HUES48 (cell line): ENCODE results near the gene SPARC.

Experiments
- H3K27ac ChIP-seq: one replicate; pipeline ENCODE4 v1.7.0; 2013; ENCODE audit warnings: low read depth, low read length, inconsistent platforms
- H3K27me3 ChIP-seq: 2 replicates; pipeline ENCODE4 v1.6.1; 2013; ENCODE audit warnings: mild to moderate bottlenecking, low read length; ENCODE audit not compliant: control insufficient read depth, insufficient read depth
- H3K36me3 ChIP-seq: 2 replicates; pipeline ENCODE4 v1.6.1; 2013; ENCODE audit warnings: low read length; ENCODE audit not compliant: control insufficient read depth, insufficient read depth
- H3K4me1 ChIP-seq: 2 replicates; pipeline ENCODE4 v1.6.1; 2013; ENCODE audit warnings: mild to moderate bottlenecking, low read length; ENCODE audit not compliant: control insufficient read depth, insufficient read depth
- H3K4me3 ChIP-seq: 2 replicates; pipeline ENCODE4 v1.5.1; 2013; ENCODE audit warnings: mild to moderate bottlenecking, low read depth, low read length
- H3K9ac ChIP-seq: 2 replicates; pipeline ENCODE4 v1.6.1; 2013; ENCODE audit warnings: mild to moderate bottlenecking, low read depth, low read length, moderate library complexity
- H3K9me3 ChIP-seq: 2 replicates; pipeline ENCODE4 v1.6.1; 2013; ENCODE audit warnings: low read length; ENCODE audit not compliant: control insufficient read depth, insufficient read depth

Gene SPARC

GRCh38 chr5:151618907-151619306 lies 67.8 kb downstream of the SPARC start:
- Histone ChIP-seq H3K36me3 (no peaks in the 10 kb centered on the region), H3K27ac (peak overlapping the region; percentile 81), H3K4me3 (no peak overlapping the region), H3K9ac (no peak overlapping the region), H3K27me3 (no peaks in the 10 kb centered on the region), H3K4me1 (peaks cover 25% of the 10 kb centered on the region), H3K9me3 (no peaks in the 10 kb centered on the region)

- H3K9me3 ChIP-seq: no peaks in the 10 kb centered on the region
- H3K4me3 ChIP-seq: no peak overlapping the region
- peaks cover 25% of the 10 kb centered on the region for H3K4me1 ChIP-seq
- H3K36me3 ChIP-seq: no peaks in the 10 kb centered on the region
- H3K27ac ChIP-seq: peak overlapping the region; percentile 31
- no peak overlapping the region for H3K9ac ChIP-seq
- no peaks in the 10 kb centered on the region; the same call in 1 of the 2 replicates for H3K27me3 ChIP-seq
Observed at GRCh38 chr5:151617841-151618710, 68.6 kb downstream of the SPARC start.

- Histone ChIP-seq H3K4me3 (no peak overlapping the region), H3K9ac (no peak overlapping the region), H3K9me3 (no peaks in the 10 kb centered on the region), H3K27ac (peak overlapping the region; percentile 38), H3K36me3 (no peaks in the 10 kb centered on the region), H3K27me3 (no peaks in the 10 kb centered on the region; the same call in 1 of the 2 replicates), H3K4me1 (peaks cover 25% of the 10 kb centered on the region)
Observed at GRCh38 chr5:151617383-151617840, 69.3 kb downstream of the SPARC start.

GRCh38 chr5:151615431-151615830 lies 71.3 kb downstream of the SPARC start:
- no peaks in the 10 kb centered on the region for H3K36me3 ChIP-seq
- no peak overlapping the region for H3K4me3 ChIP-seq
- H3K9ac ChIP-seq: no peak overlapping the region
- H3K27ac ChIP-seq: no peak overlapping the region
- H3K27me3 ChIP-seq: no peaks in the 10 kb centered on the region; the same call in 1 of the 2 replicates
- H3K4me1 ChIP-seq: peaks cover 20% of the 10 kb centered on the region
- H3K9me3 ChIP-seq: no peaks in the 10 kb centered on the region

- no peaks in the 10 kb centered on the region for H3K9me3 ChIP-seq
- H3K27ac ChIP-seq: no peak overlapping the region
- no peak overlapping the region for H3K9ac ChIP-seq
- no peaks in the 10 kb centered on the region for H3K36me3 ChIP-seq
- peaks cover 12% of the 10 kb centered on the region for H3K4me1 ChIP-seq
- no peaks in the 10 kb centered on the region; the same call in 1 of the 2 replicates for H3K27me3 ChIP-seq
- no peak overlapping the region for H3K4me3 ChIP-seq
Observed at GRCh38 chr5:151614565-151614964, 72.2 kb downstream of the SPARC start.

GRCh38 chr5:151612689-151613427 lies 73.9 kb downstream of the SPARC start:
- H3K36me3 ChIP-seq: no peaks in the 10 kb centered on the region
- no peaks in the 10 kb centered on the region; the same call in none of the 2 replicates for H3K4me1 ChIP-seq
- no peak overlapping the region for H3K27ac ChIP-seq
- H3K4me3 ChIP-seq: no peak overlapping the region
- no peaks in the 10 kb centered on the region; the same call in 1 of the 2 replicates for H3K27me3 ChIP-seq
- no peak overlapping the region for H3K9ac ChIP-seq
- no peaks in the 10 kb centered on the region for H3K9me3 ChIP-seq

GRCh38 chr5:151611127-151611775 lies 75.5 kb downstream of the SPARC start:
- Histone ChIP-seq H3K4me1 (no peaks in the 10 kb centered on the region; the same call in 1 of the 2 replicates), H3K27me3 (no peaks in the 10 kb centered on the region; the same call in 1 of the 2 replicates), H3K36me3 (no peaks in the 10 kb centered on the region), H3K27ac (no peak overlapping the region), H3K4me3 (no peak overlapping the region), H3K9me3 (no peaks in the 10 kb centered on the region), H3K9ac (no peak overlapping the region)
